Keratinocyte (primary cell): ENCODE measurements around the gene STIM1. TPM values are rescaled to one million over a fixed set of nuclear protein-coding genes. Genes with fewer than 3 reads are reported as not detected.

Experiments
- DNase-seq: peaks from one replicate; pipeline ENCODE4 v3.0.0-alpha.2; 2011; ENCODE audit warnings: low read depth, missing footprints, low spot score
- FAIRE-seq: peaks from 2 replicates; lab custom pipeline; 2011; peaks lifted over from hg19 to GRCh38; lab: Jason Lieb, UNC
- H2AFZ ChIP-seq: 2 replicates; pipeline ENCODE4 v1.6.0; 2012; ENCODE audit warnings: low read length, control low read depth, inconsistent platforms; ENCODE audit not compliant: control insufficient read depth
- H3K27ac ChIP-seq: 2 replicates; pipeline ENCODE4 v1.5.1; 2011; ENCODE audit warnings: low read length; ENCODE audit not compliant: control insufficient read depth, insufficient read depth
- H3K27me3 ChIP-seq: 3 replicates; pipeline ENCODE4 v1.6.0; 2011; ENCODE audit warnings: low read length; ENCODE audit not compliant: control insufficient read depth, insufficient read depth; ENCODE audit errors: extremely low read depth
- H3K36me3 ChIP-seq, 2 experiments: 2 replicates in 1 of 2; 3 replicates in 1 of 2; pipeline ENCODE4 v1.5.1; 2011; ENCODE audit warnings: low read length in 2 of 2, mild to moderate bottlenecking in 1 of 2; ENCODE audit not compliant: control insufficient read depth in 2 of 2, insufficient read depth in 2 of 2; ENCODE audit errors: extremely low read depth in 1 of 2
- H3K4me1 ChIP-seq: 3 replicates; pipeline ENCODE4 v1.5.1; 2011; ENCODE audit warnings: low read length; ENCODE audit not compliant: control insufficient read depth, insufficient read depth; ENCODE audit errors: extremely low read depth
- H3K4me2 ChIP-seq: 3 replicates; pipeline ENCODE4 v1.6.0; 2011; ENCODE audit warnings: low read depth, low read length; ENCODE audit not compliant: control insufficient read depth, insufficient read depth; ENCODE audit errors: extremely low read depth
- H3K4me3 ChIP-seq, 3 experiments: fragments of 200-600 bp in 1 of 3; sonication (generic) in 1 of 3; 2 replicates in 2 of 3; 3 replicates in 1 of 3; pipeline ENCODE4 v1.5.1; 2011 to 2016; ENCODE audit warnings: low read length in 3 of 3, mild to moderate bottlenecking in 3 of 3, control low read depth in 2 of 3, inconsistent platforms in 1 of 3, low read depth in 1 of 3, mixed read lengths in 1 of 3, mixed run types in 1 of 3, moderate library complexity in 1 of 3; ENCODE audit not compliant: control insufficient read depth in 2 of 3, insufficient read depth in 2 of 3; ENCODE audit errors: extremely low read depth in 1 of 3
- H3K79me2 ChIP-seq: 2 replicates; pipeline ENCODE4 v1.6.0; 2012; ENCODE audit warnings: low read length; ENCODE audit not compliant: control insufficient read depth, insufficient read depth
- H3K9ac ChIP-seq: 3 replicates; pipeline ENCODE4 v1.6.0; 2011; ENCODE audit warnings: low read length; ENCODE audit not compliant: control insufficient read depth, insufficient read depth; ENCODE audit errors: extremely low read depth
- H3K9me1 ChIP-seq: 3 replicates; pipeline ENCODE4 v1.6.0; 2011; ENCODE audit warnings: low read length; ENCODE audit not compliant: control insufficient read depth, insufficient read depth; ENCODE audit errors: extremely low read depth
- H3K9me3 ChIP-seq: 2 replicates; pipeline ENCODE4 v1.5.1; 2012; ENCODE audit warnings: low read depth, low read length; ENCODE audit not compliant: control insufficient read depth
- H4K20me1 ChIP-seq: 3 replicates; pipeline ENCODE4 v1.6.0; 2011; ENCODE audit warnings: low read length; ENCODE audit not compliant: control insufficient read depth, insufficient read depth; ENCODE audit errors: extremely low read depth
- CTCF ChIP-seq, 3 experiments: IDR thresholded peaks in 1 of 3; conservative IDR thresholded peaks in 1 of 3; optimal IDR thresholded peaks in 1 of 3; 2 replicates in 2 of 3; 3 replicates in 1 of 3; pipeline versions ENCODE3 to v1.5.1; 2011; ENCODE audit warnings: low read length in 3 of 3, mild to moderate bottlenecking in 3 of 3, moderate library complexity in 2 of 3, control low read depth in 1 of 3, inconsistent platforms in 1 of 3; ENCODE audit not compliant: insufficient read depth in 2 of 3; ENCODE audit errors: extremely low read depth in 1 of 3
- EZH2 ChIP-seq: IDR thresholded peaks from one replicate; pipeline ENCODE4 v1.6.1; 2012; ENCODE audit warnings: inconsistent platforms, mild to moderate bottlenecking, low read length, moderate library complexity
- dilution Hi-C: fragments of 300-500 bp; cut with MboI; formaldehyde crosslinking; loops from one replicate; pipeline ENCODE4 v1.7.0; 2020; ENCODE audit warnings: low sequenced_read_pairs; ENCODE audit not compliant: extremely low pct_ligation_motif_present
- polyA plus RNA-seq, 5 experiments: library from polyadenylated mRNA; depleted of rRNA in 3 of 5; stranded (reverse) in 3 of 5; stranded (forward) in 1 of 5; unstranded in 1 of 5; fragments of >200 nt; gene quantifications; 1 replicate in 1 of 5; 2 replicates in 3 of 5; 3 replicates in 1 of 5; pipeline versions ENCODE4 v1.2.1 to v1.2.3, GENCODE V29; 2011 to 2012; ENCODE audit warnings: missing spikeins in 2 of 5, low read depth in 1 of 5, low replicate concordance in 1 of 5

Gene STIM1
- polyA plus RNA-seq, 1 donor (not counting 4 experiments of a cell fraction or from before 2014, with no cell fraction given) = 23.7 TPM

- no peak overlapping the region for H3K9ac ChIP-seq
- H4K20me1 ChIP-seq = no peaks in the 10 kb centered on the region
- H3K9me3 ChIP-seq = no peaks in the 10 kb centered on the region
- dilution Hi-C loops = loop anchor here (25.0 kb wide), 2 partner anchors 101 to 201 kb away; partner anchors contain the start of gene STIM1
- FAIRE-seq = no peak
- H3K4me1 ChIP-seq = peaks cover 17% of the 10 kb centered on the region
- H2AFZ ChIP-seq = no peak overlapping the region
- H3K27ac ChIP-seq = no peak overlapping the region
- no peak overlapping the region for H3K4me3 ChIP-seq
- no peak for TF ChIP-seq EZH2
- no peak for TF ChIP-seq CTCF (optimal IDR thresholded peaks at IDR 0.05 in 1 of 3, IDR thresholded peaks at IDR 0.05 in 1 of 3, conservative IDR thresholded peaks at IDR 0.05 in 1 of 3; ENCODE audit: extremely low read depth in 1 of 3, insufficient read depth in 2 of 3, low read length in 3 of 3)
- H3K27me3 ChIP-seq = no peaks in the 10 kb centered on the region
- no peak for DNase-seq
- no peaks in the 10 kb centered on the region for H3K79me2 ChIP-seq
- no peak overlapping the region for H3K4me2 ChIP-seq
- no peaks in the 10 kb centered on the region for H3K9me1 ChIP-seq
- peaks cover 0 to 4% of the 10 kb centered on the region in 2 experiments for H3K36me3 ChIP-seq
Observed at GRCh38 chr11:4063348-4063747, 207.9 kb downstream of the STIM1 start.

GRCh38 chr11:4064278-4064955 is 209.0 kb downstream of the STIM1 start:
- Histone ChIP-seq H3K36me3 (peaks cover 0 to 2% of the 10 kb centered on the region in 2 experiments), H3K27me3 (no peaks in the 10 kb centered on the region), H3K27ac (no peak overlapping the region), H3K4me3 (no peak overlapping the region), H2AFZ (no peak overlapping the region), H3K4me1 (peaks cover 6% of the 10 kb centered on the region), H3K79me2 (no peaks in the 10 kb centered on the region), H3K9ac (no peak overlapping the region), H3K9me3 (no peaks in the 10 kb centered on the region), H4K20me1 (no peaks in the 10 kb centered on the region), H3K4me2 (no peak overlapping the region), H3K9me1 (no peaks in the 10 kb centered on the region)
- no peak for TF ChIP-seq CTCF (optimal IDR thresholded peaks at IDR 0.05 in 1 of 3, IDR thresholded peaks at IDR 0.05 in 1 of 3, conservative IDR thresholded peaks at IDR 0.05 in 1 of 3; ENCODE audit: extremely low read depth in 1 of 3, insufficient read depth in 2 of 3, low read length in 3 of 3)
- no peak for TF ChIP-seq EZH2
- no peak for FAIRE-seq
- DNase-seq = no peak
- dilution Hi-C loops = loop anchor here (25.0 kb wide), 2 partner anchors 102 to 202 kb away; partner anchors contain the start of gene STIM1
